Muscle of back (tissue), 11 donors: ENCODE results near the gene HOXA3. TPM values are rescaled to one million over a fixed set of nuclear protein-coding genes. Genes with fewer than 3 reads are reported as not detected.
A peak's percentile ranks its signal among the peaks of the same experiment; 100 is the strongest.

Experiments
- DNase-seq, 3 donors: peaks; one replicate each; pipeline versions ENCODE4 v3.0.0 to v3.0.0-alpha.2; 2013
- polyA plus RNA-seq, 10 donors: library from polyadenylated mRNA; unstranded; fragments of 120-200 nt; gene quantifications; one replicate each; pipeline ENCODE4 v1.2.1, GENCODE V29; 2013; ENCODE audit not compliant: insufficient read length in 10 of 10

The HOXA3 gene
- polyA plus RNA-seq, 10 donors, result 7.1 to 20.2 (median 13.8) TPM

DNA sequence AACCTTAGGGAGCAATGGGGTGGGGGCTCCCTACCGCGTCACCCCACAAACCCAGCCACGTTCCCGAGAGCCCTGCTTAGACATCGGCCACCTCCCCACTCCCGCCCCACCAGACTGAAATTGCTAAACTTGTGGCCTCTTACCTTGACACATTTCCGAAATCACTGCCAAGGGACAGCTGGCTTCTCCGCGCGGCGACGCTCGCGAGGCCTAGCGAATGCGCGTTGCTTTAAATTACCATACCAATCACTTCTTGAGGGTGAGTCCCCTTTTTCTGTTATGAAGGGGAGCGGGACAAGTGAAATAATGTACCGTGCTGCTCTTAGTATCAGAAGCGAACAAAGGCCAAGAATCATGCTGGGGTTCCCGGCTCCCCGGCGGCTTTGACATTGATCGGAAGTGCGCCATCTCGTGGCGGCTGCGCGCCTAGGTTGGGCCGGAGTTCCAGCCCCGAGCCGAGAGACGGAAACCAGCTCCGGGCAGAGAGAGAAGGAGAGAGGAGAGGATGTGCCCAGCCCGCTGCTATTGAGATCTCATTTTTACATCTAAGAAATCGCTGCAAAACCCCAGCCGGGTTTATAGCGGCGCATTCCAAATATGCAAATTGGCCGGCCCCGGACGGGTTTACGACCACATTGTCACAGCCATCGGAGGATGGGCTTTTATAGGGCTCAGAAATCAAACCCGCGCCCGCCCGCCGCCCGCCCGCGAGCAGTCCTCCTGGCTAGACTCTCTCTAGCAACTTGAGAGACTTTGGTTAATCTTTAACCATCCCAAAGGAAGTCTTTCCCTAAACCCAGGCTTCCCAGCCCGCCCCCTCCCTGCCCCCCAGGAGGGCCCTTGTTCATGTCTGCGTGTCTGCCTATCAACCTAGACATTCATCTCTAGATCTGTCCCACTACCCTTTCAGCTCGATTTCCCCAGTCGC, 27.4 kb upstream of the HOXA3 start:
- DNase-seq, result peak in 2 of 3 donors; percentile 87 to 96

DNA sequence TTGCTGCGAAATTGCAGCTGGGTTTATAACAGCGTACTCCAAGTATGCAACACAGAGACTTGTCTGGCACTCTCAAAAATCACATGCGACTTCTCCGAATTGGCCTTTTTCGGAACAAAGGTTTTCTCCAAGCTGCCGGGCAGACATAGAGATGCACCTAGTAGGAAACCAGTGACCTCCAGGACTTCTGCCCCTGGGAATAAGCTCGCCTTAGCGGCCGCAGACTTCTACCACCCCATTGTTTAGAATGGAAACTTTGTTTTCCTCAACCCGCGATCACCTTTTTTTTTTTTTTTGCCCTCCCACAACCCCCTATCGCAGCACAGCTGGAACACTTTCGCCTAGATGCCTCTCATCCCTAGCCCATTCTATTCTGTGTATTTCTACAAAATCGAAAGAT, 26.6 kb upstream of the HOXA3 start:
- no peak for DNase-seq

DNA sequence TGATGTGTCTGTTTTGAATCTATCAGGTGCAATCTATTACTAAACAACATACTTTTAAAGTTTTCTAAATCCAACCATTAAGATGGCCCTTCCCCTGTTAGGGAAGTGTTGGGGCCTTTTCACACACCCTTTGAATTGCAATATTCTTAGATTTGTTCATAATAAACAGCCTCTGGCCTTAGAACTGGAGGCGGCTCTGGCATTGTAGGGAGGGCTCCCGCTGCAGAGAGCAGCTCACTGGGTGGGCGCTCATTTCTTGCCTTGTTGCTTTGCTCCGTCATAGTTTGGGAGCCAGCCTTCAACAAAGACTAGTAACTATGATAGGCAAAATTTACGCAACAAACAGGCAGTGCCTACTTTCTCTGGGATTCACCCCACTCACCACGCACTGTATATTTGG, 26.0 kb upstream of the HOXA3 start:
- peak in 1 of 3 donors; percentile 72 for DNase-seq

DNA sequence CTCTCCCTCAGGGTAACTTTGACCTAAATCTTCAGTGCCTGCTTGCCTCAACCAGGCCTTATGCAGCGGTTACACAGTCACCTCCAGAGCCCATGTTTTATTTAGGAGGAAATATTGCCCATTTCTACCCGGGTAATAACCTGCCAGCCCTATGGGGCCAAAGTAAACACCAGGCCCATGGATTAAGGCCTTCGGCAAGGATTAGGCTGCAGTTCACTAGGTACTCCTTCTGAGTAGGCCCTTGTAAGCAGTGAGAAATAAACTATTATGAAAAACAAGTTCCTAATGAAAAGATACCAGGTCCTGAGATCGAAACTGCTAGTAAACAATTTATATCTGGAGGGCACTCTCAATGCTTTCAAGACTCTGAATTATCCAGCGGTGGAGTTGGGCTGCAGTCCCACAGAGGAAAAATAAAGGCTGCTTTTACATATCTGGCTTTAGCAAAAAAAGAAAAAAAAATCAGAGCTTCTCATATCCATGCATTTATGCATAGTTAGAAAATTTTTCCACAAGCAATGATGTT, 25.5 kb upstream of the HOXA3 start:
- DNase-seq, result no peak

DNA sequence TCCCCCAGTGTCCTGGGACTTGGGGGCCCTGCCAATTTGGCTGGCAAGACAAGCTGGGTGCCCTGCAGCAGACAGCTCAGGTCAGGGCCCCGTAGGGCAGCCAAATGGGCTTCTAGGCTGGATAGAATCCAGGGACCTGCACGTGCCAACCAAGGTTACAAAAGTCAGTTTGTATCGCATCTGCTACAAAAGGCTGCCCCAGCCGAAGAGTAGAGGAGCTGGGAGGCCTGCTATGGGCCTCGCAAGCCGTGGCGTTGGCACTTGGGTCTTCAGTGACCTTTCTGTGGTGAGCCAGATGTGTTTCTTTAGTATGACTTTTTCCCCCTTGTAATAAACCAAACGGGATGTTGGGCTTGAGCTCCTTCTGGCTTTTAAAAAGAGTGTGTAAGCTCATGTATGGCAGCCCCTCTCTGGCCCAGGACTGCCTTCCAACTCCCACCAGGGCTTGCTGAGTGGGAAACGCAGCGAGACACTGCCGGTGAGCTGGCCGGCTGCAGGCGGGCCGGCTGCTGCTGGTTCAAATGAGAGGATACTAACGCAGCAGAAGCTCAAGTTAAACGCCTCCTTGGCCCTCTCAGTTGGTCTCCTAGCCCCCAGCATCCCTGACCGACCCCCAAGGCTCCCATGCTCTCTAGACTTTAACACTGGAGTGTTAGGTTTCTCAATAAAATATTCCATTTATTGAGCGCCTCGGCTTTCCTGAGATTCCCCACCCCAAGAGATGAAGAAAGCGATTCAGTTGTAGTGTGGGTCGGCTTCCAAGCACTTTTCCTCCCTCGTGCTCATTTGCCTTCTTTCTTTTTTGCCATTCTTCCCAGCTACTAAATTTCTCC, 24.8 kb upstream of the HOXA3 start:
- DNase-seq, result peak in 1 of 3 donors; percentile 76

DNA sequence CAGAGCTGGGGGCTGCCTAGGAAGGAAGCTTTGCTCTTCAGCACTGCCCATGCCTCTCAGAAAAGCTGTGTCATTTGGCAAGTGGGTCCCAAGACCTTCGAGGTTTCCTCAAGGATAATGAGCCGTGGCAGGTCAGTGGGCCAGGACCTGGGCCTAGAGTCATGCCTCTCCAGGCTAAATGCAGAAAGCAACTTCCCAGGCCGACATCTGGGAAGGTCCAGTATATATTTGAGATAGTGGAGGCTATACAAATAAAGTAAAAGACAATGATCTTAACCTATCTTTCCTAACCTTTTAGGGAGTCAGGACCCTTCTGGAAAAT, 24.1 kb upstream of the HOXA3 start:
- no peak for DNase-seq

DNA sequence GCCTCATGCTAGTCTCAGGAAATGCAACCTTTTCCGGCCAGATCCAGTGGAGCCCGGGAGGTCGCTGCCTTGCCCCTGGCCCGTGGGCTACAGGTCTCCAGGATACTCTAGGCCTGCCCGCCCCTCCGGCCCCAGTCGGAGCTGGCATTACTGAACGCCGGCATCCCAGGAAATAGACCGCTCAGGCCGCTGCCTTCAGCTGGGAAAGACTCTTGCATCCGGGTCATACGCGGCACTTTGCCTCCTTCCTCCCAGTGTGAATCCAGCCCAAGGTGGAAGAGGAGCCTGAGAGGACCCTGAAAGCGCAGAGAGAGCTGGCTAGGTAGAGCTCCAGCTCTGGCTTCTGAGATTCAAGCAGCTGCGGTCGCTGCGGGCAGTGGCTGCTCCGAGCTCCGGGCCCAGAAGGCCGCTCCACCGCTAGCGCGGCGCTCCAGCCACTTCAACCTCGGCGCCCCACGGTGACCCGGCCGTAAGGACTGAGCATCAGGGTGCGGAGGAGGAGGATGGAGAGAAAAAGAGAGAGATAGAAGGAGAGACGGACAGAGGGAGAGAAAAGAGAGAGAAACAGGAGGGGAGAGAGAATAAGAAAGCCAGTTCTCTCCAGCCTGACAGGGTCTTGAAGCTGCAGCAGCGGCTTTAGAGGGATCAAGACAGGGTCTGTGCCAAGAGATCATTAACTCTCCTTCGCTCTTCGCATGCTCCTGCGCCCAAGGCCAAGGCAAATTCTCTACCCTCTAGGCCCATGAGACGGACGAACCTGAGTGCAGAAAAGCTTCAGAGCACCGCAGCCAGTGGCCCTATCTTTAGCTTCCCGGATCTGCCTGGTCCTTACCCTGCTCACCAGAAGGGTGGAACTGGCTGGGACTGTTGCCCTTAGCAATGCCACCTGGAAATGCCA, 23.5 kb upstream of the HOXA3 start:
- peak in 1 of 3 donors; percentile 81 for DNase-seq

DNA sequence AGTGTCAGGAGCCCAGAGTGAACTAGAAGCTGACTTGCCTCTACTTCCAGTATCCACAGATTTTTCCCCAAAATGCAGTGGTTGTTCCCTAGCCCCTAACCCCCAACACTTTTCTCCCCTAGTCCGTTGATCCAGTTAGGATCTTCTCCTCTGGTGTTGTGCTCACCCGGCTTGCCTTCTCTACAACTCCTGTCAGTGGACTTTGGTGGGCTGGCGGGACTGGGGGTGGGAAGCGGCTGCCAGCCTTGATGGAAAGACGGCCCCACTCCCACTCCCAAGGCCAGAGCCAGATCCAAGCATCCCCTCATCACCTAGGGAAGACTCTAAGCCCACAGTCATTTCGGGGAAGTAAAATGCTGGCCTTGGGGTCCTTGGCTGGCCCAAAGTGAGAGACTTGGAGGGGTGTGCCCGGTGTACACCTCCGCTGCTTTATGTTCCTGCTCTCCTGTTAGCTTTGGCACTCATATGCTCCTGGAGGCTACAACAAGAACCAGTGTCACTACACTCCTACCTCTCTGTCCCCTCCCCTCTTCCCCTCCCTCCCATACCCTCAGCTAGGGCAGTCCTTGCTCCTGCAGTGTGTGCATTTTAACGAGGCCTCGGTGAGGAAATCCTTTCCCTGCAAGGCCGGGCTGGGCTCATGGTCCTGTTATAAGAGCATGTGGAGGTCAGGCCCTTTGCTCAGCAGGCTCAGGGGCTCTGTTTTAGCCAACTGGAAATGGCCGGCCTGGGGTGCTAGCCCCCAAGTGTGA, 22.7 kb upstream of the HOXA3 start:
- peak in 1 of 3 donors; percentile 80 for DNase-seq

DNA sequence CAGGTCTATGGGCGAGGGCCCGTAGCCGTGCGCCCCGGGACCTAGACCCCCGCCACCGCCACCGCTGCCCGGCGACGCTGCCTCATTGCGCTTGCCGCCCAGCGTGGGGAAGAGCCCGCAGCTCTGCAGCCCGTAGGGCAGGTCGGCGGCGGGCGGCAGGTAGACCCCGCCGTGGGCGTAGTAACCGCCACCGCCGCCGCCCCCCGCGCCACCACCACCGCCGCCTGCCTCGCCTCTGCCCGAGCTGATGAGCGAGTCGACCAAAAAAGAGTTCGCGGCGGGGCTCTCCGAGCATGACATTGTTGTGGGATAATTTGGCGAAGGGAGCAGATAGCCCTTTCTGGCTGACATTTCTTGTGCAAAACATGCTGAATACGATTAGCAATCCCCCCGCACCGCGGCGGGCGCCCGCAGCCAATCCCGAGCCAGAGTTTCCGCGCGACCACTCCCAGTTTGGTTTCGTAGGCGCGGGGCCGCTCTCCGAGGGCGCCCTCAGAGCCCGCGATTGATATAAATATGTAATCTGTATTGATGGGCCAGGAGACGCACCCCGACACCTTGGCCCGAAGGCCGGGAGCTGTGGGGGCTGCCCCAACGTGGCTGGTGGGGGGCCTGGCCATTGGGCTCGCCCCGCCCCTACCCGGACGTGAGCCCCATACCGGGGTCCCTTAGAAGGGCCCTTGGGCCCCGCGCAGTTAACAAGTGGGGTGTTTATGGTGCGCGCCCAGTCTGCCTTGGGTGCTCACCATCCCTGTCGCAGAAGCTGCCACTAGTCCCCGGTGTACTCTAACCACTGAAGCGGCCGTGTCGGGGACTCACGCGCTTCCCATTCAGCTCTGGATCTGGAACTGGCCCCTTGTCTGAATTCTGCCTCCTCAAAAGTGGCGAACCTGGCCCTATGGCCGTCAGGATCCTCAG, 21.8 kb upstream of the HOXA3 start, which contains the start of gene HOXA10:
HOXA10 (minus strand) TSS at position 365 of the 918 bp plus-strand sequence; CDS start at position 351, 14 bp downstream.
- peak in 1 of 3 donors; percentile 93 for DNase-seq

DNA sequence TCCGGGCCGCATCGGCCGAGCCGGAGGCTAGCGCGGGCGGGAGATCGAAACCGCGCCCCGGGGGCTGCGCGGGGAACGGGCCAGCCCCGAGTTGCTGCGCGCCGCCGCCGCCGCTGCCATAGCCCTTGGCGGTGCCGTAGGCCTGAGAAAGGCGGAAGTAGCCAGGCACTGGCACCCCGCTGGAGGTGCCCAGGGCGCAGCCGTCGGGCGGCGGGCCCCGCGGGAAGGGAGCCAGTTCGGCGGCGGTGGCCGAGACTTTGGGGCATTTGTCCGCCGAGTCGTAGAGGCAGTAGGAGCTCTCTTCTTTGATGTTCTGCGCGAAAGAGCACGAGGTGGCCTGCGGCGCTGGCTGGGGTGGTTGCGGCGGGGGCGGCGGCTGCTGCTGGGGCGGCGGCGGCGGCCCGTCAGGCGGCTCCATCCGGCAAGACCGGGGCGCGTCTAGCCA, 21.1 kb upstream of the HOXA3 start:
- no peak for DNase-seq

DNA sequence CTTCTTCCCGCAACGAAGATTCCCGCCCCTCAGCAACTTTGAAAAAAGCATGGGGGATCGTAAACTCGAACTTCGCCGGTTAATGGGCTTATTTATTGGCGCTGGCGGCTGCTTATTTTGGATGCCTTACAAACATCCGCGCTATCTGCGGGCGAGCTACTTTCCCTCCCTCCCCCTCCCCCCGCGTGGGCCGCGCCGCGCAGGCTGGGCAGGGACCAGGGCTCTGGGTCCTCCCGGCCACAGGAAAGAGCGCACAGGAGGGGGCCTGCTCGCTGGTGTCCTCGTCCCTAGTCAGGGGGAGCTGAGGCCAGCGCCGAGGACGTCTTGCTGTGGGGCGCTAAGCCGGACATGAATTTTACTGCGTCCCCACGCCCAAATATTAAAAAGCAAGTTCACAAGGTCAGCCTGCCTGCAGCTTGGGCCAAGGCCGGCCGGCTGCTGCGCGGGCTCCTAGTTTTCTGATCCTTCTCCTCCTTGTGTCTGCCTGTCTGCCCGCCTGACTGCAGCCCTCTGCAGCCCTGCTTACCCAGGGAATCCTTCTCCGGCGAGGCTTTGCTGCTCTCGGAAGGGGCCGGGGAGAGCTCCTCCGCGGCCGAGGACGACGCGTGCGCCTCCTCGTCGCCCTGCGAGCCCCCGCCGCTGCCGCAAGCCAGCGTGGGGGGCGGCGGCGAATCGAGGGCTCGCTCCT, 20.6 kb upstream of the HOXA3 start:
- DNase-seq, result peak in 1 of 3 donors; percentile 93

DNA sequence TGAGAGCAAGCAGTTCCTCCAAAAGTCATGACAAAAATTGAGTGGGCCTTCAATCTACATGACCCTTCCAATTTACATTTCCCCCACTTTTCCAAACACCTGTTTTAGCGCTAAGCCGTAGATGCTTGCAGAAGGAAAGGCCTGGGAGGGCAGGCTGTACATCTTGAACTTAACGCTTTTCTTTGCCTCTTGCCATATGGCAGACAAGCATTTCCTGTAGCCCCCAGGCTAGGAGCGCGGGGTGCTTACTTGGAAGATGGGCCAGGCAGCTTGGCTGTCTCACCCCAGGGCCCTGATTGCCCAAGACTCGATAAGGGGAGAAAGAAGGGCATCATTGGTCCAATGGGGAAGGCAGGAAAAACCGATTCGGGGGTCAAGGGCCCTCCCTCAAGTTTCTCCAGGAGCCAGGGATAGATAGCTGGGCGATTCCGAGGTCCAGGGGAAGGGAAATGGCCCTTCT, 20.0 kb upstream of the HOXA3 start:
- peak in 1 of 3 donors; percentile 79 for DNase-seq

DNA sequence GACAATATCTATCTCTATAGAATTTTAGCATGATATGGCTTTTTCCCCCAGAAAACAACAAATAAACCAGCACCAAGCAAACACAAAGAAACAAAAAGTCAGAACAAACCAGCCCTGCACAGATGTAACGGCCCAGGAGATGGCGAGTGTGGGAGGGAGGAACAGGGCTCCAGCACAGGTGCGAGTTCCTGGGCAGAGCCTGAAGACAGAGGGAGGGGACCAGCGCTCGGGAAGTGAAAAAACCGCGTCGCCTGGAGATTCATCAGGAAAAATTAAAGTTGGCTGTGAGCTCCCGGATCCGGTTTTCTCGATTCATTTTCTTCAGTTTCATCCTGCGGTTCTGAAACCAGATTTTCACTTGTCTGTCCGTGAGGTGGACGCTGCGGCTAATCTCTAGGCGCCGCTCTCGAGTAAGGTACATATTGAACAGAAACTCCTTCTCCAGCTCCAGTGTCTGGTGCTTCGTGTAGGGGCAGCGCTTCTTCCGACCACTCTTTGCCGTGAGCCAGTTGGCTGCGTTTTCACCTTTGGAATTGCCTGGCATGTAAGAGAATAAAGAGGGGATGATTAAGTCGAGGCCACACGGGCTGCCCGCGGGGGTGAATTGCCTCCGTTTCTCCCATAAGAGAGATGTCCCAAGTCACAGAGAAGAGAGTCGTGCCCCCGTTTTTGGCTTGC, 19.4 kb upstream of the HOXA3 start:
- DNase-seq, result peak in 1 of 3 donors; percentile 85

DNA sequence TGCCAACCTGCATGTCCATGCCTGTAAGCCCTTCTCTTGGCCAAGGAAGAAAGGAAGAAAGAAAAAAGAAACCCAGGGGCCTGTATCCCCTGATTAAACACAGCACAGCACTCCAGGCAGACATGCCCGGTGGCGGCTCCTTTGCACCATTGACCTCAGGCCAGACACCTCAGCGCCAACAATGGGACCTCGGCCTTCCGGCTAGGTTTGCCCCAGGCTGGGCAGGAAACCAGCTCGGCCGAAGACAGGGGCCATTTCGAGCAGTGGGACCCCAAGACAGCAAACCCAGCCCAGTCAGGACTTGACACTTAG, 18.9 kb upstream of the HOXA3 start:
- DNase-seq, result no peak

DNA sequence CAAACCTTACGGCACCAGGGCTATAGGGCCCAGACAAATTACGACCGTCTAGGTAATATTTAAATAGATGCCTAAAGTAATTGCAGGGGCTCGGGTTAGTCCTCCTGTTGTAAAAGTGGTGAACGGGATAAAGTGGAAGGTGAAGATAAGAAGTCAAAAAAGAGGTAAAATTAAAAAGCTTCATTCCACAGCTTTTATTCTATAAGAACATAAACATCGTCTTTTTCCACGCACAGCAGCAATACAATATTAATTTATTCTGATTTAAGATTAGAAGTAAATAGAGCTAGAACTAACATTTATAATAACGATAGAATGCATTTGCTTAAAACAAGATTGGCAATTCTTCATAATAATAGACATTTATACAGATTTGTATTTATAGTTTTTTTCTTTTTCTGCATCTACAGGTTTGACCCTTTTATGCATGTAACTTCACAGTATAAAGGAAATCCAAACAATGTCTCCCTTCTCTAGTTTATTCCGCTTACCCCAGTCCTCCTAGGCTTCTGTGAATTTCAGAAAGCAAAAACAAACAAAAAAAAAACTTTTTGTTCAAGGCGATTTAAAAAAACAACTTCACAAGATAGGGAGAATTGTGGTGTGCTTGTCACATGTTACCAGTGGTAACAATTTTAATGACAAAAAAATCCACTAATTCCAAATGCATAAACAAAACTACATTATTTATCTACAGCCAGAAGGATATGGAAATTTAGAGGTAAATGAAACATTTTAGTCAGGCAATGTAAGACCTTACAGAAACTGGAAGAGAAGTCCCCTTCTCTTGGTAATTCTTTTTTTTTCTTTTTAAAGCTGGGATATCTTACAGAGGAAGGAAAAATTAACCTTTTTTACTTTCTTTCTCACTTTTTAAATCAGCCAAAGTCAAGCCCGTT, 18.3 kb upstream of the HOXA3 start:
- peak in 1 of 3 donors; percentile 68 for DNase-seq

DNA sequence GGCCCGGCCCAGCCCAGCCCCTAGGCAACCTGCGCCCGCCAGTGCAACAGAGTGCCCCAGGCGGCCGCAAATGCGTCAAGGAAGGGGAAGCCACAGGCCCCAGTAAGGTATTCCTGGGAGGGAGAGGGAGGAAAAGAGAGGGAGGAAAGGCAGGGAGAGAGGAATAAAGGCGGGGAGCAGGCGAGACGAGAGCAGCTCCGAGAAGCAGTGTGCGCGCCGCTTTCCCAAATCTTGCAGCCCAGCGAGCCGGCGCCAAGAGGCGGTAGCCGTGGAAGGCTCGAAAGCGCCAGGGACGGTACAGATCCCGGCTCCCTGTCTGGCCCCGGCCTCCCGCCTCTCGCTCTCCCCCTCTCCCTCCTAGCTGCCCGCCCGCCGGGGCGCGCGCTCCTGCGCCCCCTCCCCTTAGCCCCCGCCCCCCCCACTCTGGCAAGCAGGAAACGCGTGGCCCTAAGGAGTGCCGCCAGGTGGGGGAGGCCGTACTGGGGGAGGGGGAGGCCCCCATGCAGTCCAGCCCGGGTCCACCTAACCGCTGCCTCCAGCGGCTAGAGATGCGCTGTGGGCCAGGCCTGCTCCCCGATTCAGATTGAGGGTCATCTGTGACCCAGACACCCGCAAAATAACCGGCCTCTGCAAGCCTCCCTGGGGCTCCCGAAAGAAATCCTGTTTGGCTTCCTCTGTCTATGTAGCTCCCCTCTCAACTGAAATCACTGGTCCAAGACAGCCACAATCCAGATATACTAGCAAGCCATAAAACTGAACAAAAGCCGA, 17.5 kb upstream of the HOXA3 start:
- DNase-seq, result peak in 1 of 3 donors; percentile 90
